Hair follicular keratinocyte (primary cell): ENCODE data around the gene CD28. TPM values are rescaled to one million over a fixed set of nuclear protein-coding genes. Genes with fewer than 3 reads are reported as not detected.

Experiments
- total RNA-seq: library from RNA; depleted of rRNA; stranded (reverse); fragments of >200 nt; gene quantifications from 2 replicates; pipeline ENCODE4 v1.2.3, GENCODE V29; 2015

Gene CD28
- total RNA-seq, result not detected in 2 replicates

GRCh38 chr2:203706403-203706802 lies at the start of gene CD28:
CD28 (plus strand) TSS chr2:203706639; CDS start chr2:203706697, 58 bp downstream.

Other genes with a start within 250 kb of the CD28 start
- 13.0 and 20.0 TPM in 2 replicates for gene RAPH1, start 171.3 kb upstream of the CD28 start, total RNA-seq
- not detected in 2 replicates for gene CTLA4, start 161.1 kb downstream of the CD28 start, total RNA-seq
- not detected in 2 replicates for gene ICOS, start 230.1 kb downstream of the CD28 start, total RNA-seq